Kidney (tissue), 14 donors: ENCODE results near the gene CD27. TPM values are rescaled to one million over a fixed set of nuclear protein-coding genes. Genes with fewer than 3 reads are reported as not detected.

ENCODE experiments used
- DNase-seq, 5 donors: peaks; one replicate each; pipeline ENCODE4 v3.0.0-alpha.2; 2013 to 2020
- FAIRE-seq: peaks from 2 replicates; lab custom pipeline; 2012; peaks lifted over from hg19 to GRCh38; lab: Jason Lieb, UNC
- H3K27ac ChIP-seq, 2 donors: one replicate each; pipeline ENCODE4 v1.7.0; 2013; ENCODE audit warnings: low read depth in 2 of 2, low read length in 2 of 2, inconsistent platforms in 1 of 2
- H3K27me3 ChIP-seq: one replicate; pipeline ENCODE4 v1.7.1; 2013; ENCODE audit warnings: low read length, inconsistent platforms; ENCODE audit not compliant: control insufficient read depth, insufficient read depth
- H3K36me3 ChIP-seq, 3 donors: one replicate each; pipeline versions ENCODE4 v1.7.0 to v1.7.1; 2013; ENCODE audit warnings: low read length in 3 of 3, control low read depth in 1 of 3, inconsistent platforms in 1 of 3; ENCODE audit not compliant: insufficient read depth in 3 of 3, control insufficient read depth in 2 of 3
- H3K4me1 ChIP-seq, 3 donors: one replicate each; pipeline versions ENCODE4 v1.7.0 to v1.7.1; 2013; ENCODE audit warnings: low read length in 3 of 3, inconsistent platforms in 1 of 3, low read depth in 1 of 3; ENCODE audit not compliant: control insufficient read depth in 2 of 3, insufficient read depth in 2 of 3
- H3K4me3 ChIP-seq, 3 donors: one replicate each; pipeline versions ENCODE4 v1.7.0 to v1.8.1; 2013; ENCODE audit warnings: low read length in 3 of 3, control low read depth in 1 of 3, inconsistent platforms in 1 of 3
- H3K9ac ChIP-seq, 3 donors: one replicate each; pipeline versions ENCODE4 v1.7.0 to v1.7.1; 2013; ENCODE audit warnings: low read length in 3 of 3, control low read depth in 1 of 3, inconsistent platforms in 1 of 3
- H3K9me3 ChIP-seq, 3 donors: one replicate each; pipeline versions ENCODE4 v1.7.0 to v1.7.1; 2013; ENCODE audit warnings: low read length in 3 of 3, control low read depth in 1 of 3, inconsistent platforms in 1 of 3; ENCODE audit not compliant: control insufficient read depth in 2 of 3, insufficient read depth in 1 of 3
- intact Hi-C: fragments of 100-400 bp; cut with DNase I; formaldehyde crosslinking; loops from one replicate; pipeline ENCODE4 v1.11.1; 2022
- polyA plus RNA-seq: library from polyadenylated mRNA; stranded (reverse); fragments of 350-450 nt; fragmentation: Illumina TruSeq; extraction: RNeasy Lipid Tissue Mini Kit (QIAGEN cat#74804); gene quantifications from one replicate; pipeline ENCODE4 v1.2.3, GENCODE V29; 2014; ENCODE audit warnings: low read depth, low replicate concordance; ENCODE audit not compliant: insufficient read depth
- total RNA-seq: library from RNA; stranded (reverse); fragmentation: NEBNext Ultra II Directional; extraction: Animal tissue kit (Norgen Biotek cat#: 25700); gene quantifications from one replicate; pipeline ENCODE4 v1.2.1, GENCODE V29; 2021
- TF ChIP-seq, protein P1 (sequence below): IDR thresholded peaks from 3 replicates; pipeline ENCODE4 v1.5.1; 2012; ENCODE audit warnings: mild to moderate bottlenecking, moderate library complexity, borderline replicate concordance; ENCODE audit not compliant: insufficient read depth; ENCODE audit errors: extremely low read depth
- donor health status: control.
- donor health status: control.
- donor health status: control.
- donor health status: control.
- donor health status: control.
- donor health status: DM: yes; HTN: yes; CAD: no.
- donor health status: Normal renal cell carcinoma (clear cell type).

Gene CD27
- total and polyA plus RNA-seq, 2 donors from 2014 or later = 6.6 TPM; not detected in 1

DNA sequence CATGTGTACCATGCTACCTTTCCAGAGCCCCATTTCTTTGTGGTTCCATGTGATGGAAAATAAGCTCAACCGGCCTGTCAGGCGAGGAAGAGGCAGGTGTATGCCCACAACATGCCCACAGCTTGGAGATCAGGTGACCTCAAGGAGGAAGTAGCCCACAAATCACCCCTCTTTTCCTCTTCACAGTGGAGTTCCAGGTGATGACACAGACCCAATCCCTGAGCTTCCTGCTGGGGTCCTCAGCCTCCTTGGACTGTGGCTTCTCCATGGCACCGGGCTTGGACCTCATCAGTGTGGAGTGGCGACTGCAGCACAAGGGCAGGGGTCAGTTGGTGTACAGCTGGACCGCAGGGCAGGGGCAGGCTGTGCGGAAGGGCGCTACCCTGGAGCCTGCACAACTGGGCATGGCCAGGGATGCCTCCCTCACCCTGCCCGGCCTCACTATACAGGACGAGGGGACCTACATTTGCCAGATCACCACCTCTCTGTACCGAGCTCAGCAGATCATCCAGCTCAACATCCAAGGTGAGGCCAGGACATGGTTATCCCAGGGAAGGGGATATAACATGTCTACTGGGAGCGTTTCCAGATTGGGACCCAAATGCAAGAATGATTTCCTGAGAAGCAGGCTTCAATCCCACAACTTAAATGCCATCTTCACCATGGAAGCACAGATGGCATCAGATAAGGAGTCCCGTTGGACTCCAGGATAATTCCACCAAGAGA, 12.6 kb downstream of the CD27 start:
- H3K36me3 ChIP-seq = peaks cover 0 to 53% (median 34%) of the 10 kb centered on the region in 3 donors
- no peak overlapping the region for H3K9ac ChIP-seq
- peaks cover 2 to 13% (median 9%) of the 10 kb centered on the region in 3 donors for H3K4me1 ChIP-seq
- TF ChIP-seq, protein P1, sequence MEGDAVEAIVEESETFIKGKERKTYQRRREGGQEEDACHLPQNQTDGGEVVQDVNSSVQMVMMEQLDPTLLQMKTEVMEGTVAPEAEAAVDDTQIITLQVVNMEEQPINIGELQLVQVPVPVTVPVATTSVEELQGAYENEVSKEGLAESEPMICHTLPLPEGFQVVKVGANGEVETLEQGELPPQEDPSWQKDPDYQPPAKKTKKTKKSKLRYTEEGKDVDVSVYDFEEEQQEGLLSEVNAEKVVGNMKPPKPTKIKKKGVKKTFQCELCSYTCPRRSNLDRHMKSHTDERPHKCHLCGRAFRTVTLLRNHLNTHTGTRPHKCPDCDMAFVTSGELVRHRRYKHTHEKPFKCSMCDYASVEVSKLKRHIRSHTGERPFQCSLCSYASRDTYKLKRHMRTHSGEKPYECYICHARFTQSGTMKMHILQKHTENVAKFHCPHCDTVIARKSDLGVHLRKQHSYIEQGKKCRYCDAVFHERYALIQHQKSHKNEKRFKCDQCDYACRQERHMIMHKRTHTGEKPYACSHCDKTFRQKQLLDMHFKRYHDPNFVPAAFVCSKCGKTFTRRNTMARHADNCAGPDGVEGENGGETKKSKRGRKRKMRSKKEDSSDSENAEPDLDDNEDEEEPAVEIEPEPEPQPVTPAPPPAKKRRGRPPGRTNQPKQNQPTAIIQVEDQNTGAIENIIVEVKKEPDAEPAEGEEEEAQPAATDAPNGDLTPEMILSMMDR = no peak
- H3K27ac ChIP-seq = no peak overlapping the region
- intact Hi-C loops = loop anchor here (10.0 kb wide), 1 partner anchor 123 kb away; no protein-coding TSS in a partner anchor
- H3K27me3 ChIP-seq = no peaks in the 10 kb centered on the region
- DNase-seq (no peak), FAIRE-seq (no peak)
- H3K9me3 ChIP-seq = no peaks in the 10 kb centered on the region
- H3K4me3 ChIP-seq = no peak overlapping the region

DNA sequence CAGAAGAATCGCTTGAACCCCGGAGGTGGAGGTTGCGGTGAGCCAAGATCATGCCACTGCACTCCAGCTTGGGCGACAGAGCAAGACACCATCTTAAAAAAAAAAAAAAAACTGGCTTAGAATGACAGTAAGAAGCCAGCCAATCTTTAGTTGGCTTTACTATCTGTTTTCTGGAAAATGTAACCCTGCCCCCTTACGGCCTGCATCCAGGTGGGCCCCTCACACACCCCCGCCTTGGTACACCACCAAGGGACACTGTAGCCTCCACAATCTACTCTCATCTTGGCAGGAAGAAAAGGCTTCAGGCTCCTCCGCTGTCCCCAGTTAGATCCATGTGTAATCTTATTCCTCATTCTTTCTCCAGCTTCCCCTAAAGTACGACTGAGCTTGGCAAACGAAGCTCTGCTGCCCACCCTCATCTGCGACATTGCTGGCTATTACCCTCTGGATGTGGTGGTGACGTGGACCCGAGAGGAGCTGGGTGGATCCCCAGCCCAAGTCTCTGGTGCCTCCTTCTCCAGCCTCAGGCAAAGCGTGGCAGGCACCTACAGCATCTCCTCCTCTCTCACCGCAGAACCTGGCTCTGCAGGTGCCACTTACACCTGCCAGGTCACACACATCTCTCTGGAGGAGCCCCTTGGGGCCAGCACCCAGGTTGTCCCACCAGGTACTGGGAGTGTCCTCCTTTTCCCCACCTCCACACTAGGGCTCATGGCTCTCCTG, 13.7 kb downstream of the CD27 start:
- TF ChIP-seq, protein P1 = no peak
- Histone ChIP-seq H3K9me3 (no peaks in the 10 kb centered on the region), H3K27me3 (no peaks in the 10 kb centered on the region), H3K4me3 (no peak overlapping the region), H3K4me1 (peaks cover 0 to 3% (median 0%) of the 10 kb centered on the region in 3 donors), H3K36me3 (peaks cover 0 to 52% (median 36%) of the 10 kb centered on the region in 3 donors), H3K27ac (no peak overlapping the region), H3K9ac (no peak overlapping the region)
- no peak for FAIRE-seq
- intact Hi-C loops = loop anchor here (10.0 kb wide), 1 partner anchor 124 kb away; no protein-coding TSS in a partner anchor
- DNase-seq = no peak

DNA sequence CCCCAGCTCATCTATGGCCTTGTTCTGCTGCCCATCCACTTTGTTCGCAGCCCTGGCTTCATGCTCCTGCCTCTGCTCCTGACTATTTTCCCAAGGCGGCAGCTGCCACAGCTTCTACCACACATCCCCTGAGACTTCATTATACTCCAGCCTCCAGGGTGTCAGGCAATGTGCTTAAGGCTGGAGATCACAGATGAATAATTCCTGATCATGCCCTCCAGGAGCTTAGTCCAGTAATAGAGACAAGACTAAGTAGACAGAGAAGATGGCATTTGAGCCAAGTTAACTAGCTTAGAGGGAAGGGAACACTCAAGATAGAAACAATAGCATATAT, 14.2 kb downstream of the CD27 start:
- Histone ChIP-seq H3K27ac (no peak overlapping the region), H3K27me3 (no peaks in the 10 kb centered on the region), H3K4me1 (peaks cover 0 to 2% (median 0%) of the 10 kb centered on the region in 3 donors), H3K9me3 (no peaks in the 10 kb centered on the region), H3K9ac (no peak overlapping the region), H3K36me3 (peaks cover 0 to 54% (median 36%) of the 10 kb centered on the region in 3 donors), H3K4me3 (no peak overlapping the region)
- no peak for FAIRE-seq
- TF ChIP-seq, protein P1 = no peak
- DNase-seq = no peak
- intact Hi-C loops = loop anchor here (10.0 kb wide), 1 partner anchor 124 kb away; no protein-coding TSS in a partner anchor
